Lower leg skin (tissue), 3 donors: ENCODE results near the gene STEAP1.

Experiments
- CTCF ChIP-seq, 3 donors: fragments of 450-650 bp; IDR thresholded peaks; one replicate each; pipeline ENCODE4 v1.5.1; 2016; ENCODE audit warnings: antibody characterized with exemption in 3 of 3, mild to moderate bottlenecking in 3 of 3, moderate library complexity in 2 of 3
- POLR2A ChIP-seq, 2 donors: fragments of 450-650 bp; IDR thresholded peaks; one replicate each; pipeline ENCODE4 v1.6.1; 2016 to 2017; ENCODE audit warnings: antibody characterized with exemption in 2 of 2, mild to moderate bottlenecking in 1 of 2, moderate library complexity in 1 of 2

- no peak for TF ChIP-seq CTCF (IDR thresholded peaks at IDR 0.05)
- TF ChIP-seq POLR2A (IDR thresholded peaks at IDR 0.05) = no peak
Observed at GRCh38 chr7:90165724-90166123, 11.5 kb downstream of the STEAP1 start.
